IMR-90 (cell line): Measurements from ENCODE around the gene NEAT1.

Source experiments
- CEBPB ChIP-seq: IDR thresholded peaks from 2 replicates; pipeline ENCODE4 v1.6.1; 2012; ENCODE audit warnings: low read depth, low read length, improper control_type of control experiment
- FOS ChIP-seq: fragments of 150-350 bp; IDR thresholded peaks from 2 replicates; pipeline ENCODE4 v1.6.1; 2016; ENCODE audit warnings: low read depth, low read length
- MXI1 ChIP-seq: IDR thresholded peaks from 2 replicates; pipeline ENCODE4 v1.6.1; 2012; ENCODE audit warnings: low read depth, mild to moderate bottlenecking, low read length, moderate library complexity, borderline replicate concordance
- NFE2L2 ChIP-seq: fragments of 150-350 bp; IDR thresholded peaks from 2 replicates; pipeline ENCODE4 v1.6.1; 2016; ENCODE audit warnings: low read depth, mild to moderate bottlenecking, low read length
- POLR2A ChIP-seq: IDR thresholded peaks from 2 replicates; pipeline ENCODE4 v1.6.1; 2012; ENCODE audit warnings: mild to moderate bottlenecking, low read depth, low read length
- RAD21 ChIP-seq: IDR thresholded peaks from 2 replicates; pipeline ENCODE4 v1.6.1; 2012; ENCODE audit warnings: low read length, improper control_type of control experiment
- RCOR1 ChIP-seq: IDR thresholded peaks from 2 replicates; pipeline ENCODE4 v1.6.1; 2012; ENCODE audit warnings: mild to moderate bottlenecking, low read length, improper control_type of control experiment; ENCODE audit not compliant: insufficient replicate concordance
- RFX5 ChIP-seq: IDR thresholded peaks from 2 replicates; pipeline ENCODE4 v1.8.0; 2012; ENCODE audit warnings: low read depth, mild to moderate bottlenecking, low read length, moderate library complexity
- SMC3 ChIP-seq: fragments of 150-350 bp; IDR thresholded peaks from 2 replicates; pipeline ENCODE4 v1.6.1; 2016; ENCODE audit warnings: low read depth, mild to moderate bottlenecking, antibody characterized with exemption, low read length, moderate library complexity
- TF ChIP-seq, protein P1 (sequence below): conservative IDR thresholded peaks from 2 replicates; pipeline ENCODE4 v1.5.1; 2012; ENCODE audit warnings: mild to moderate bottlenecking, low read depth, low read length, improper control_type of control experiment
- TF ChIP-seq, protein P2 (sequence below): fragments of 150-350 bp; IDR thresholded peaks from 2 replicates; pipeline ENCODE4 v1.6.1; 2017; ENCODE audit warnings: mild to moderate bottlenecking, antibody characterized with exemption, low read length, low read depth

DNA sequence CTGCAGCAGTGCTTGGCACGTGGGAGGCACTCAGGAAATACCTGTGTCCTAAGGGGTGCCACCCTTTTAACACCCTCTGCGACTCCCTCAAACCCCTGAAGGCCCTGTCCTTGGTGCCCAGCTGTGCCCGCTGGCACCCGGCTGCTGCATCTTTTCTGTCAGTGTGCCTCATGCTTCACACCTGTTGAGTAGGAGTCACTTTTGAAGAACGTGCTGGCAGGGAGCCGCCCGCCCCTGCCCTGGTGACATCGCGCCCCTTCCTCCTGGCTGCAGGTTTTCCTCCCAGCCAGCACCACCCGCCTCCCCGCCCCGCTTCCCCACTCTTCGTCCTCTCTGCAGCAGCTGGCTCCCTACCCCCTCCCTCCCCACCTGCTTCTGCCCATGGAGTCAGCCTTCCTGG lies 18.4 kb upstream of the NEAT1 start:
- TF ChIP-seq, protein P1, sequence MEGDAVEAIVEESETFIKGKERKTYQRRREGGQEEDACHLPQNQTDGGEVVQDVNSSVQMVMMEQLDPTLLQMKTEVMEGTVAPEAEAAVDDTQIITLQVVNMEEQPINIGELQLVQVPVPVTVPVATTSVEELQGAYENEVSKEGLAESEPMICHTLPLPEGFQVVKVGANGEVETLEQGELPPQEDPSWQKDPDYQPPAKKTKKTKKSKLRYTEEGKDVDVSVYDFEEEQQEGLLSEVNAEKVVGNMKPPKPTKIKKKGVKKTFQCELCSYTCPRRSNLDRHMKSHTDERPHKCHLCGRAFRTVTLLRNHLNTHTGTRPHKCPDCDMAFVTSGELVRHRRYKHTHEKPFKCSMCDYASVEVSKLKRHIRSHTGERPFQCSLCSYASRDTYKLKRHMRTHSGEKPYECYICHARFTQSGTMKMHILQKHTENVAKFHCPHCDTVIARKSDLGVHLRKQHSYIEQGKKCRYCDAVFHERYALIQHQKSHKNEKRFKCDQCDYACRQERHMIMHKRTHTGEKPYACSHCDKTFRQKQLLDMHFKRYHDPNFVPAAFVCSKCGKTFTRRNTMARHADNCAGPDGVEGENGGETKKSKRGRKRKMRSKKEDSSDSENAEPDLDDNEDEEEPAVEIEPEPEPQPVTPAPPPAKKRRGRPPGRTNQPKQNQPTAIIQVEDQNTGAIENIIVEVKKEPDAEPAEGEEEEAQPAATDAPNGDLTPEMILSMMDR, result no peak
- no peak for TF ChIP-seq RFX5
- no peak for TF ChIP-seq RCOR1
- no peak for TF ChIP-seq POLR2A
- TF ChIP-seq SMC3, result no peak
- no peak for TF ChIP-seq FOS
- no peak for TF ChIP-seq MXI1
- TF ChIP-seq, protein P2, sequence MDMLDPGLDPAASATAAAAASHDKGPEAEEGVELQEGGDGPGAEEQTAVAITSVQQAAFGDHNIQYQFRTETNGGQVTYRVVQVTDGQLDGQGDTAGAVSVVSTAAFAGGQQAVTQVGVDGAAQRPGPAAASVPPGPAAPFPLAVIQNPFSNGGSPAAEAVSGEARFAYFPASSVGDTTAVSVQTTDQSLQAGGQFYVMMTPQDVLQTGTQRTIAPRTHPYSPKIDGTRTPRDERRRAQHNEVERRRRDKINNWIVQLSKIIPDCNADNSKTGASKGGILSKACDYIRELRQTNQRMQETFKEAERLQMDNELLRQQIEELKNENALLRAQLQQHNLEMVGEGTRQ, result no peak
- no peak for TF ChIP-seq NFE2L2
- no peak for TF ChIP-seq RAD21
- no peak for TF ChIP-seq CEBPB
